K562 (cell line): ENCODE data around the gene RBMX2. TPM values are rescaled to one million over a fixed set of nuclear protein-coding genes. Genes with fewer than 3 reads are reported as not detected.
A peak's percentile ranks its signal among the peaks of the same experiment; 100 is the strongest.

Source experiments
- ARID4B ChIP-seq: sonication (generic); formaldehyde crosslinking; IDR thresholded peaks from 2 replicates; pipeline ENCODE4 v1.8.0; 2022; ENCODE audit warnings: mild to moderate bottlenecking, missing genetic modification reagents
- CHAMP1 ChIP-seq: fragments of 450-650 bp; IDR thresholded peaks from 2 replicates; pipeline ENCODE4 v1.6.1; 2016; ENCODE audit warnings: mild to moderate bottlenecking
- ELF1 ChIP-seq: fragments of 200-800 bp; sonication (Bioruptor generic); IDR thresholded peaks from 2 replicates; pipeline ENCODE4 v1.6.1; 2016; ENCODE audit warnings: missing genetic modification characterization, missing compliant biosample characterization
- ETV1 ChIP-seq: fragments of 450-650 bp; conservative IDR thresholded peaks from 2 replicates; pipeline ENCODE4 v1.6.1; 2016; ENCODE audit warnings: missing genetic modification characterization, control low read depth, low read depth, missing compliant biosample characterization
- HMGXB4 ChIP-seq: sonication (generic); formaldehyde crosslinking; IDR thresholded peaks from 2 replicates; pipeline ENCODE4 v1.8.1; 2023; ENCODE audit warnings: mild to moderate bottlenecking, missing genetic modification reagents
- KLF1 ChIP-seq: fragments of 450-650 bp; IDR thresholded peaks from 2 replicates; pipeline ENCODE4 v1.6.1; 2016; ENCODE audit warnings: missing genetic modification characterization, missing compliant biosample characterization
- NCOA2 ChIP-seq, 2 experiments: fragments of 450-650 bp; IDR thresholded peaks; 2 replicates each; pipeline ENCODE4 v1.6.1; 2018; ENCODE audit warnings: mild to moderate bottlenecking in 2 of 2, moderate library complexity in 1 of 2; ENCODE audit not compliant: partially characterized antibody in 2 of 2
- NFXL1 ChIP-seq: fragments of 450-650 bp; formaldehyde crosslinking; IDR thresholded peaks from 2 replicates; pipeline ENCODE4 v1.4.0; 2021; ENCODE audit warnings: mild to moderate bottlenecking
- NUFIP1 ChIP-seq: fragments of 450-650 bp; IDR thresholded peaks from 2 replicates; pipeline ENCODE4 v1.6.1; 2018; ENCODE audit not compliant: partially characterized antibody
- PKNOX1 ChIP-seq: fragments of 450-650 bp; IDR thresholded peaks from 2 replicates; pipeline ENCODE4 v1.6.1; 2016
- POLR2A ChIP-seq: fragments of 450-650 bp; conservative IDR thresholded peaks from 2 replicates; pipeline ENCODE4 v1.6.1; 2016
- POLR2H ChIP-seq: IDR thresholded peaks from 2 replicates; pipeline ENCODE4 v1.6.1; 2016; ENCODE audit warnings: missing genetic modification characterization, low read depth, mild to moderate bottlenecking, control low read depth, missing compliant biosample characterization, moderate library complexity
- RBM34 ChIP-seq: fragments of 200-400 bp; formaldehyde crosslinking; IDR thresholded peaks from 2 replicates; pipeline ENCODE4 v1.6.1; 2018; ENCODE audit warnings: low read length, borderline replicate concordance; ENCODE audit not compliant: insufficient read depth
- TEAD2 ChIP-seq: fragments of 450-650 bp; IDR thresholded peaks from 2 replicates; pipeline ENCODE4 v1.6.1; 2016; ENCODE audit warnings: missing genetic modification characterization, control low read depth, missing compliant biosample characterization
- ZBTB9 ChIP-seq: fragments of 450-650 bp; formaldehyde crosslinking; IDR thresholded peaks from 2 replicates; pipeline ENCODE4 v1.4.0; 2020; ENCODE audit warnings: mild to moderate bottlenecking, moderate library complexity
- ZNF316 ChIP-seq: fragments of 450-650 bp; IDR thresholded peaks from 2 replicates; pipeline ENCODE4 v1.6.1; 2016
- polyA plus RNA-seq, 8 experiments: library from polyadenylated mRNA; depleted of rRNA in 4 of 8; stranded (reverse) in 5 of 8; unstranded in 3 of 8; fragments of >200 nt; fragmentation: Nextera tagmentation in 2 of 8; fragmentation: Illumina TruSeq in 1 of 8; extraction: Ambion mirVana in 2 of 8; extraction: Trizol in 1 of 8; gene quantifications; 2 replicates each; pipeline versions ENCODE4 v1.2.1 to v1.2.3, GENCODE V29; 2011 to 2014; ENCODE audit warnings: inconsistent platforms in 1 of 8, missing spikeins in 1 of 8
- total RNA-seq, 7 experiments: library from RNA; depleted of rRNA in 6 of 7; stranded (reverse); fragments of >200 nt in 6 of 7; fragmentation: Illumina TruSeq in 2 of 7; extraction: Trizol in 2 of 7; gene quantifications; 2 replicates each; pipeline versions ENCODE4 v1.2.1 to v1.2.3, GENCODE V29; 2011 to 2021; ENCODE audit warnings: low replicate concordance in 1 of 7

The RBMX2 gene
- total and polyA plus RNA-seq, 9 of the 15 experiments (the other 6 are each of a cell fraction or from before 2014, with no cell fraction given), result 27.2 to 62.5 (median 54.1) TPM

GRCh38 chrX:130401415-130402207 is at the start of gene RBMX2 (continued):
- TF ChIP-seq ARID4B (CRISPR knock-in tag) (no peak), KLF1 (no peak), CHAMP1 (no peak), POLR2A (peak; percentile 88), POLR2H (tag) (peak; percentile 57; the same call in 1 of the 2 replicates), NFXL1 (CRISPR knock-in tag) (no peak), NCOA2 (IDR thresholded peaks at IDR 0.05; ENCODE audit: partially characterized antibody in 2 of 2) (no peak), ZNF316 (peak; percentile 53; the same call in 1 of the 2 replicates), PKNOX1 (no peak), TEAD2 (no peak), NUFIP1 (no peak), ETV1 (tag) (no peak; the same call in 1 of the 2 replicates), ZBTB9 (CRISPR knock-in tag) (no peak), RBM34 (no peak), HMGXB4 (CRISPR knock-in tag) (no peak), ELF1 (peak; percentile 38; the same call in 1 of the 2 replicates)
